Measurements from ENCODE around the gene PARD3B.
A peak's percentile ranks its signal among the peaks of the same experiment; 100 is the strongest.
"Not testable (repeated sequence)": the region's sequence is repeated elsewhere in the genome, so short reads cannot be mapped to it uniquely, and the experiment has no call there.

Gene PARD3B

DNA sequence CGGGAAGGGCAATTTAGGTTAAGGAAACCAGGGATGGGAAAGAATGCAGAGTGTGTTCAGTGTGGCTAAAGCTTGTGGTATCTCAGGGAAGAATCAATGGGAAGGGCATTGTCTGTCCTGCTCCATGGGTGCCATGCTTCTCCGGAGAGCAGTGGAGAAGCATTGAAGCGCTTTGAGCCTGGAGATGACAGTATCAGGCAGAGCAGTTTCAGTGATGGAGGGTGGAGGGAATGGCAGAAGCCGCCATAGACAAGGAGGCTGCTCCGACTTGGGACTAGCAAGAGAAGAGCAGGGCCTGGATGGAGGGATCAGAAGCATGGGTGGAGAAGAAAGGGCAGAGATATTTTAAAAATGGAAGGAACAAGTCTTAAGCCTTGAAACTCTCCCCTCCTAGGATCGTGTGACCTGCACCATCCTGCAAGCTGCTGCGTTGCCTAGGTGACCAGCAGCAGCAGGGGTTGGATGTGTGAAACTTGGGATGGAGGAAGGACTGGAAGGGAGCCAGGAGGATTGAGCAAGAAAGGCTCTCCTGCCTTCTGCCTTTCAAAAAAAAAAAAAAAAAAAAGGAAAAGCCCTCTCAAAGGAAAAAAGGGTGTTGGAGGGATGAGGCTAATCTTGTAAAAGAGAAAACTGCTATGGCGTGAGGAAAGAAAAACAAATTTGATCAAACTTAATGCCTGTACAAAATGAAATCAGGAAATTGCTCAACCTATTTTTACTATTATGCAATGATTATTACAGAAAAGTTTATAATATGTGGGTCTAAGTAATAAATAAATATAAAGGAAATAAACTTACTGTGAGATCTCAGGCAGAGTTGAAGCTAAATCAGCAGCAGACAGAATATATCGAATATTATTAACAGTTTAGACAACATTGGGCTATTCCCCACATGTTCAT, 643.2 kb downstream of the PARD3B start:
- DNase-seq (ENCODE audit: low spot score) = peak; percentile 48

DNA sequence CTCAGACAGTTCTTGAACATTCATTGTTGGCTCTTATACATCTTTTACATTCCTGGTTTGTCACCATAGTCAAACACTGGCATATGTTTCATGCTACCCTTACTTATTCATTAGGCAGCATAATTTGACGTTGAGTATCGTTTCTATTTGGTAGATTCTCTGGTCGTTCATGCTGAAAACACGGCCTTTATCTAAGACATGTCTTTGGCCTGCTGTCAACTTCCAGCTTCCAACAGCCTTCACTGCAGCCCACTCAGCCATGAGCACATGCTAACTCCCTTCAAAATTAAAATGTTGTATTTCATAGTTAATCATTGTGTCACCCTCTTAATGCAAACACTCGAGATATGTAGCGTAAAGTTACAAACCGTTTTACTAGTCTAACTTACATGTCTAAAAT, 644.0 kb downstream of the PARD3B start:
- DNase-seq (ENCODE audit: low spot score) = no peak

DNA sequence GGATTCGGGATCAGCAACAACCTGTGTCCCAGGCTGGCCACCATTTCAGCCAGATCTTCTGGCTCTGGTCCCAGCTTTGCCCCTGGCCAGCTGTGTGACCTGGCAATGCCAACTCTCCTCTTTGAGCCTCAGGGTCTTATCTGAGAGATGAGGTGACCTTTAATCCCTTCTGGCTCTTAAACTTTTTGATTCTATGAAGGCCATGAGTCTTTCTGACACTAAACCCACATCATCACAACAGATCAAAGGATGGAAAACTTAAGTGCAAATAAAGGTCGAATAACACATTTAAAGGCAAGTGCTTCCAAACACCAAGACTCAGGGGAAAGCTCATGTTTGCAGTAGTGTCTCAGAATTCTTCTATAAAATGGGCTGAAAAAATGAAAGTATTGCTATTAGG, 645.3 kb downstream of the PARD3B start:
- no peak for DNase-seq (ENCODE audit: low spot score)

DNA sequence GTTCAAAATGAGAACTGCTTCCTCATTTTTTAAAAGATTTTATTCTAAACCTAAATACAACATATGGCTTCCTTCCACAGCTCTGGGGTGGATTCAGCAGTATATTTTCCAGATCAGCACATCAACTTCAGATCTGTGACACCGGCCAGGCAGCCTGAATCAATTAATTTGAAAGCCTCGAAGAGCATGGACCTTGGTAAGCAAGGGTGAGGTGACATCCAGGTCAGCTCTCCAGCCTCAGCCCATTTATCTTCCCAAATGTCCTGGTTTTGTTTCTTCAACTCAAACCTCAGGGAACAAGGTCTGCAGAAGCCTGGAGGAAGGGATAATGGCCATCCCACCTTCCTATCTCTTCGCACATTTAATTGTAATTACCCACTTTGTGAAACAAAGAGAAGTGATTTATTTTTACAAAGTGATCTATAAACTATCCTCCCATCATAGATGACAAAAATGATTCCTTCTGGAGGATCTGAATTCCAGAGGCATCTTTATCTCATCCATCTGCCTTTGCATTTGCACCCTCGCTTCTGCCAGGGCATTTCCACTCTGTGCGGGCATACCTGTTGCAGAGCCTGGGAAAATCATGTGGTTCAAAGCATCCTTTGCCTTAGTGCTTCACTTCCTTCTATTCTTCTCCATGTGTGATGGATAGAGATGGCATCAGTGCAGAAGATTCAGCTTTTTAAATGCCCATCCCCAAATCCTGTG, 648.0 kb downstream of the PARD3B start:
- DNase-seq (ENCODE audit: low spot score) = no peak

DNA sequence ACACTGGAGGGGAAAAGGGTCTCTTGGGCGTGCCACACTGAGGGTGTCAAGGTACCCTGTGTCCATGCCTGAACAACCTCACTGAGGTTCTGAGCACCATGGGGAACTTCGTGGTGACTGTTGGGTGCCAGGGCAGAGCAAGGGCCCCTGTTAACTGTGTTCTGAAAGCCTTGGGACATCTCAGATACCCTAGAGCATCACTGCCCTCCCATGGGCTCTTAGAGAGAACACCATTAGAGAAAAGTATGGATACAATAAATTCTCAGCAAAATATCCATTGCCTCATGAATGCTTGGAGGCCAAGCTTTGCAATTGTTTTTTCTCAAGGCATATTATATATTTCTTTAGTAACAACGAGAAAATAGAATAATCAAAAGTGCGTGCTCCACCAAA, 648.6 kb downstream of the PARD3B start:
- no peak for DNase-seq (ENCODE audit: low spot score)

DNA sequence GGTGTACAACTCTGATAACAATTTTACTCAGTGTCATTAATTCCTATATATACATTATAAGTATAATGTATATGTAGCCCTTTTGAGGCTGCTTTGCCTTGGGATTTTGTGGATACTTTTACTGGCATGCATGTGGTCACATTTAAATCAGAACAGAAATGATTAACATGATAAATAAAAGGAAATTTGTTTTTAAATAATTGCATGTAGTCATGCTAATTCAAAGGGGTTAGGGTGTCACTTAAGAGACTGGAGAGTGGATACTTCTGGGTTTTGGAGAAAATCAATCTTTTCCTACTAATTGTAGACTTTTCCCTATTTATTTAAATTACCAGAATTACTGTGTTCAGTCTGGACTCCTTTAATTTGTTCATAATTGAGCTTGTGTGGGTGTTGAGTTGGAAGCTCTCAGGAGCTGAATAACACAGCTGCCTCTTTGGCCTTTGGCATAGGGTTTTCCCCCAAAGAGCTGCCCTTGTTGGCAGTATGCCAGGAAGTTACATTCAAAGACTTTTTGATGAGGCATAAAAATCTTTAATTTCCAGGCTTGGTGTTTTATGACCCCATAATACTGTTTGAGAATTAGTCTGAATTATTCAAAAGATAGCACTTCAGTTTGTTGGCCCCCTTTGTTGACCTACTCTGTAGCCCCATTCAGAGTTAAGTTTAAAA, 652.3 kb downstream of the PARD3B start:
- DNase-seq (ENCODE audit: low spot score) = no peak

DNA sequence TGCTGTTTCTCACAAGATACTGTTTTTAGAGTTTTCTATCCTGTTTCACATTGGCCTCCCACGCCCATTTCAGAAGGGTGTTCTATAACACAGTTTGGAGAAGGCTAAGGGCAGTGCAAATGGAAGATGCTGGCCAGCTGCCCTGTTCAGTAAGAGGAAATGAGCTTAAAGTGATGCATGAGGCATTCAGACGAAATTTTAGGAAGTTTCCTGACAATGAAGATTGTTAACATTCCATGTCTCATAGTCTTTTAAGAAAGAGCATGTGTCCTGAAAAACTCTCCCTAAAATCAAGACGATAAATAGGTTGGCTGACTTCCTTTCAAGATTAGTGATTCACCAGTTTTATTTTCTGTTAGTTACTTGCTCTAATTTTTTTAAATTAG, 652.9 kb downstream of the PARD3B start:
- peak; percentile 58 for DNase-seq (ENCODE audit: low spot score)

DNA sequence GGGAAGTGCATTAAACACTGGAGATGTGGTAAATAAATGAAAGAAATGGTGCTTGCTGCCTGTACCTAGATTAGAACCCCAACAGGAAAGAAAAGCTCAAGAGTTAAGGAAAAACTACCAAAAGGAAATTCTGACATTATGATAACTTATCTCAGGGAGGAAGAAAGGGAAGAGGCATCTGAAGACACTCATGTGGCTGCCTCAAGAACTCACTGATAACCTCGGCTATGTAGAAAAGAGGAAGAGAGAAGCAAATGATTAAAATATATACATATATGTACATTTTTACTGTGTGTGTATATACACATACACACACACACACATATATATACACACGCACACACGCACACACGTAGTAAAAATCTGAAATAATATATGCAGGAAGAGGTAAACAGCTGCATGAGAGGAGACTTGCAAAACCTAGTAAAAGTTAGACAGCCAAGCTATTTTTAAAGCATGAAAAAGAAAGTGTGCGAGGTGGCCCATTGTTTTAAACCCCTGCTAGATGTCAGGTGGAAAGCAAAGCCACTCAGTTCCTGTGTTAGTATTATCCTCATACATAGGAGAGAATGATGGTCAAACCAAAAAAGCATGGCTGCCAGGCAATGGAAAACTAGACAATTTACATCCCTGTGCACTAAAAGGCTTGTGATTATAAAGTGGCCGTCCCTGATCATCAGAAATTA, 654.0 kb downstream of the PARD3B start:
- DNase-seq (ENCODE audit: low spot score) = no peak

DNA sequence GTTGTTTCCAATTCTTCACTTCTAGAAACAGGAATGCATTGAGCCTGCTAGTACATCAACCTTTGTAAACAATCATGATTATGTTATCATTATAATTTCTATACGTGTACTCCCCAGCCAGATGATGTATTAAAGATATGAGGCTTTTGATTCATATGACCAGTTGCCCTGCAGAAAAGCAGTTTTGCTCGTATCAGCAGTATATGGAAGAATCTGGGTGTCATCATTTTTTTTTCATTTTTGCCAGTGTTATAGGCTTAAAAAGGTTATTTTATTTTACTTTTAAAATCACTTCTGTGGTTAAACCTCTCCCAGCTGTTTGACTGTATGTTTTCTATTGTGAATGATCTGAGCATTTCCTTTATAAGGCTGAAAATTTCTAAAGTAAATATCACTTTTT, 665.2 kb downstream of the PARD3B start:
- DNase-seq (ENCODE audit: low spot score) = no peak

DNA sequence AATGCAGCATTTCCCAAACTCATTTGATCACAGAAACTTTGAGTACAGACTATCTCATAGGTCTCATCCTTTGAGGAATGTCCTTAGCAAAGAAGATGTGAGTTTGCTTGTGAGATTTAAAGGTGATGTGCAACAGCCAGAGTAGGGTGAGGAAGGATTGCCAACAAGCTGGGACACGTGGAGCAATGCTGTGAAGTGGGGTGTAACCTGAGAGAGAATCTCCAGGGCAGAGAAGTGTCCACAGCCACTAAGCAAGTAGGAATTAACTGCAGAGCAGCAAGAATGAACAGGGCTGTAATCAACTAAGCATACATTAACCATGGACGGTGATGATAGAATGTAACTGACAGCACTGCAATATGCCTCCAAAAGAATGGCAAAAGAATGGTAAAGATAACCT, 667.1 kb downstream of the PARD3B start:
- DNase-seq (ENCODE audit: low spot score) = no peak

DNA sequence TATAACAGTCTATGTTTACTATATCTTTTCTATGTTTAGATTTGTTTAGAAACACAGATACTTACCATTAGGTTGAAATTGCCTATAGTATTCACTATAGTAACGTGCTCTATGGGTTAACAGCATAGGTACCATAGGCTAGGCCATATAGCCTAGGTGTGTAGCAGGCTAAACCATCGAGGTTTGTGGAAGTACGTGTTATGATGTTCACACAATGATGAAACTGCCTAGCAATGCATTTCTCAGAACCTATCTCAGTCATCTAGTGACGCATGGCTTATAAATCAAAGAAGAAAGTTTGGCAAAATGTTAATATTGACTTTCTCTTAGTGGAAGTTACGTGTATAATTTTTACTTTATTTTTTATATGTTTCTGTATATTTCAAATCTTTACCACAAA, 670.8 kb downstream of the PARD3B start:
- no peak for DNase-seq (ENCODE audit: low spot score)

DNA sequence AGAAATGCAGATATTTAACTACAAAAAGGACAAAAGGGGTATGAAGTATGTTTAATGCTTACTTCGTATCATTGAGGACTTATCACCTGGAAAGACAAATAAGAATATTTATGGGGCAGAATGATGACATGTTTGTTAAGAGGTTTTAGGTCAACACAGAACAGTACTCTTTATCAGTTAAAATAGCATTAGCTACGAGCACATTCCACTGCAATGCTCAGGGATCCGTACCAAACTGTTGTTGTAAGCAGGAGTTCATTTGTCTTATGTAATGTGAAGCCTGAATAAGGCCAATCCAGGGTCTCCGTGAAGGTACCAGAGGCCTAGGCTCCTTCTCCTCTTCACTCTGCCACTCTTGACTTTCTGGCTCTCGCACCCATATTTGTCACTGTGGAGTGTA, 671.3 kb downstream of the PARD3B start:
- DNase-seq (ENCODE audit: low spot score) = no peak

DNA sequence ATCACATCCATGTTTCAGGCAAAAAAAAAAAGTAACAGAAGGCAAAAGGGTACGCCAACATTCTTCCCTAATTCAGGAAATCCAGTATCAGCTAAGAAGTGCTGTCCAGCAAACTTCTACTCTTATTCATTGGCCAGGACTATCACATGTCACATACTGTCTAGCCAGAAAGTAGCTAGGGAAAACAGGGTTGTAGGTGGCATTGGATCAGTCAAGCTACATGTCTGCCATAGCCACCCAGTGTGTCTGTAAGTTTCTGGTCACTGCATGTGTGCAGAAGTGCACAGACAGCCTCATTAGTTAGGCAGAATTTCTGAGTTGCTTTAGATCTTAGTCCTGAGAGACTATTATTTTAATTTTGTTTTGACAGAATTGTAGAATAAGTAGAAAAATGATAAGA, 671.7 kb downstream of the PARD3B start:
- no peak for DNase-seq (ENCODE audit: low spot score)

DNA sequence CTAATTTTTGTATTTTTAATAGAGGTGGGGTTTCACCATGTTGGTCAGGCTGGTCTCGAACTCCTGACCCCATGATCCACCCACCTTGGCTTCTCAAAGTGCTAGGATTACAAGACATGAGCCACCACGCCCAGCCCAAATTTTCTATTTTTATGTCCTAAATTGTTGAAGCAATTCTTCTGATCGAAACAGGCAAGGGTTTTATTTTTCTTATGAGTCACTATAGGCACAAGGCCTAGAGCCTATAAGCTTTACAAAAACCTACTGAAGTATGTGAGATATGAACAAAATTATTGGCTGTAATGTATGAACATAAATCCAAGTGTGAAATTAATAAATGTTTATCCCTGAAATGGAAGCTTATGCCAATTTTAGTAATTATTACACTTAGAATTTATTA, 672.8 kb downstream of the PARD3B start:
- no peak for DNase-seq (ENCODE audit: low spot score)

DNA sequence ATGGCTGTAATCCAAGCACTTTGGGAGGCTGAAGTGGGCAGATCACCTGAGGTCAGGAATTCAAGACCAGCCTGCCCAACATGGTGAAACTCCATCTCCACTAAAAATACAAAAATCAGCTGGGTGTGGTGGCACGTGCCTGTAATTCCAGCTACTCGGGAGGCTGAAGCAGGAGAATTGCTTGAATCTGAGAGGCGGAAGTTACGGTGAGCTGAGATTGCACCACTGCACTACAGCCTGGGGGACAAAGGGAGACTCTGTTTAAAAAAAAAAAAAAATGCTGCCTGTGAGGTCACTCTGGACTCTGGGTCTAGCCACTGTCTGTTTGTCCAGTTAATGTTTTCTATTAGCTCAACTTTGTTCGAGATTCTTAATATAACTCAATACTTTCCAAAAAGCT, 673.5 kb downstream of the PARD3B start:
- DNase-seq (ENCODE audit: low spot score) = not testable (repeated sequence)

DNA sequence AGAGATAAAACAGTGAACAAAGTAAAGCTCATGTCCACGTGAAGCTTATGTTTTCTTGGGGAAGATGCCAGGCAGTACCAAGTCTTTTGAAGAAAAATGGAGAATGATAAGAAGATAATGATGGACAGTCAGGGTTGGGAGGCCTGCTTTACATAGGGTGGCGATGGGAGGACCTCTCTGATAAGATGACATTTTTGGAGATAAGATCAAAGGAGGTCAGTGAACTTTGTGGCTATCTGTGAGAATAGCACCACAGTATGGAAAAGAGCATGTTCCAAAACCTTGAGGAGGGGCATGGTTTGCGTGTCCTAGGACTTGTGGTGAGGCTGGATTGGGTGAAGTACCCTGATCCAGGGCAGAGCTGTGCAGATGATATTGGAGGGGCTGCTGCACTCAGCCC, 675.3 kb downstream of the PARD3B start:
- DNase-seq (ENCODE audit: low spot score) = no peak

DNA sequence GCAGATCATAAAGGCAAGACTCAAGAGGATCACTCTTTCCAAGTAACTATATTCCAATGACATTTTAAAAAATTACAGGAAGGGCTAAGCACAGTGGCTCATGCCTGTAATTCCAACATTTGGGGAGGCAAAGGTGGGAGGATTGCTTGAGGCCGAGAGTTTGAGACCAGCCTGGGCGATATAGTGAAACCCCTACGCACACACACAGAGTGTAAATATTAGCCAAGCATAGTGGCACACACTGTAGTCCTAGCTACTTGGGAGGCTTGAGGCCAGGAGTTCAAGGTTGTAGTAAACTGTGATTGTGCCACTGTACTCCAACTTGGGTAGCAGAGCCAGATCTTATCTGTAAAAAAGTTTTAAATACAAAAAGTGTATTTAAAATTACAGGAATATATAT, 686.8 kb downstream of the PARD3B start:
- no peak for DNase-seq (ENCODE audit: low spot score)

DNA sequence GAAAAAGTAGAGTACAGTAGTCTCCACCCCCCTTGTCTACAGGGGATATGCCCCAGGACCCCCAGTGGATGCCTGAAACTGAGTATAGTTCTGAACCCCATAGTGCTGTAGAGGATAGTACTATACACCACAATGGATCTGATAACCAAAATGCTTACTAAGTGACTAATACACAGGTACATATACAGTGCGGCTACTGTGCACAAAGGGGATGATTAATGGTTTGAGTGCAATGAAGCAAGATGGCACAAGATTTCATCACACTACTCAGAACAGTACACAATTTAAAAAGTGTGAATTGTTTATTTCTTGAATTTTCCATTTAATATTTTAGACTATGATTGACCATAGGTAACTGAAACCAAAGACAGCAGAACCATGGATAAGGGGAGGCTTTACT, 690.2 kb downstream of the PARD3B start:
- DNase-seq (ENCODE audit: low spot score) = no peak

DNA sequence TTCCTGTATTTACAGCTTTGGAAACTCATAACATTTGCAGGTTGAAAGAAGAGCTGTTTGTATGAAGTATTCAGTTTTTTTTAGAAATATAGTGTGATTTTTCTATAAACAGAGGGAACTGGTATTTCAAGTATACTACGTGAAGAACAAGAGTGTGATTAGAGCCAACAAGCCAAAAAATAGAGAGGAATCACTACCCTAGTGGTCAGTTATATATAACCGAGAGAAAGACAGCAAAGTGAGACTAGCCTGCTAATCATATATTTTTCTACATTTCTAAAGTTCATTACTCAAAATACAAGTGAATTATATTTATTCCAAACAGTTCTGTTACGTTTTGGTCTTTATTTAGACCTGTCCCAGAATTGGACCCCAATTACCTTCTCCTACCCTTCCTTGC, 692.2 kb downstream of the PARD3B start:
- DNase-seq (ENCODE audit: low spot score) = no peak

DNA sequence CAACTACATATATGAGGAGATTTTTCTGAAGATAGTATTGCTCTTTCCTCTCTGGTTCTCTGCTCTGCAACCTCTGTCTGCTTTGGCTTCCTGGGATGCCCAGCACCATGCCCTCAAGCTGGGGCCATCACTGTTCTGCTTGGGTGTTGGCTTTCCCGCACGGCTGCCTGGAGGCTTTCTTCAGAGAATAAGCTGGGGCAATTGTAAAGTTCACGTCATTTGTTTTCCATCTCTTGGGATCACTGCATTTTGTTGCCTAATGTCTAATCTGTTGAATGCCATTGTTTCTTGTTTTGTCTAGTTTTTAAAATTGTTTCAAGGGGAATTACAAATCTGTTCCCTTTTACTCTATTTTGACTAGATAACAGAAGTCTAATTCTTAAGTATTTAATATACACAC, 699.7 kb downstream of the PARD3B start:
- no peak for DNase-seq (ENCODE audit: low spot score)

DNA sequence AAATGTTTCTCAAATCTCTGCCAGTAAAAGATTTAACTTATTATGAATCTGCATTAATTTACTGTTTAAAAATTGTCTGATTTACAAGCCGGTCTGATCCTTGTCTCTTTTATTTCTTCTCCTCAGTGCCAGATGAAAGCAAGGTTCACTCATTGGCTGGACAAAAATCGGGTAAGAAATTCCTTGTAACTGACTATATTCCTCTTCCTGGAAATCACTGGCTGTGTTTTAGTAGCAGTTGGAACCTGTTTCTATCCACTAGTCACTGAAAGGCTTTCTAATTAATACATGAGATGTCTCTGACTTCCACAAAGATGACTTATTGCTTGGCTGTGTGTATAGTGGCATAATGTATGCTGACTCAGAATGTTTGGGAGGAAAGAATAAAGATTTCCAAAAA, 700.4 kb downstream of the PARD3B start:
- DNase-seq (ENCODE audit: low spot score) = peak; percentile 52

DNA sequence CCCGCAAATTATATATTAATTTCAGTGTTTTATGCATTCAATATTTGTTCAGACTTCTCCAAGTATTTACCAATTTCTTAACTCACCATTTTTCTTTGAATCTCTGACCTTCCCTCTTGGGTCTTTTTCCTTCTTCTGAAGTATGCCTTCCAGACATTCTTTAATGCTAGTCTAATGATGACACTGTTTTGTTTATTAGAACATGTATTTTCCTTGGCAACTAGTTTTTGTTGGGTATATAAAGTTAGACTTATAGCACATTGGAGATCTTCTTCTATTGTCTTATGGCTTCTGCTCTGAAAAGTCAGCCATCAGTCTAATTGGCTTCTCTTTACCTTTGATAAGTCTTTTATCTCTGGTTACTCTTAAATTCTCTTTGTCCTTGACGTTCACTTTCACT, 713.8 kb downstream of the PARD3B start:
- no peak for DNase-seq (ENCODE audit: low spot score)
